ENCODE measurements around the gene ADPRS.

Gene ADPRS, protein sequence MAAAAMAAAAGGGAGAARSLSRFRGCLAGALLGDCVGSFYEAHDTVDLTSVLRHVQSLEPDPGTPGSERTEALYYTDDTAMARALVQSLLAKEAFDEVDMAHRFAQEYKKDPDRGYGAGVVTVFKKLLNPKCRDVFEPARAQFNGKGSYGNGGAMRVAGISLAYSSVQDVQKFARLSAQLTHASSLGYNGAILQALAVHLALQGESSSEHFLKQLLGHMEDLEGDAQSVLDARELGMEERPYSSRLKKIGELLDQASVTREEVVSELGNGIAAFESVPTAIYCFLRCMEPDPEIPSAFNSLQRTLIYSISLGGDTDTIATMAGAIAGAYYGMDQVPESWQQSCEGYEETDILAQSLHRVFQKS

DNA sequence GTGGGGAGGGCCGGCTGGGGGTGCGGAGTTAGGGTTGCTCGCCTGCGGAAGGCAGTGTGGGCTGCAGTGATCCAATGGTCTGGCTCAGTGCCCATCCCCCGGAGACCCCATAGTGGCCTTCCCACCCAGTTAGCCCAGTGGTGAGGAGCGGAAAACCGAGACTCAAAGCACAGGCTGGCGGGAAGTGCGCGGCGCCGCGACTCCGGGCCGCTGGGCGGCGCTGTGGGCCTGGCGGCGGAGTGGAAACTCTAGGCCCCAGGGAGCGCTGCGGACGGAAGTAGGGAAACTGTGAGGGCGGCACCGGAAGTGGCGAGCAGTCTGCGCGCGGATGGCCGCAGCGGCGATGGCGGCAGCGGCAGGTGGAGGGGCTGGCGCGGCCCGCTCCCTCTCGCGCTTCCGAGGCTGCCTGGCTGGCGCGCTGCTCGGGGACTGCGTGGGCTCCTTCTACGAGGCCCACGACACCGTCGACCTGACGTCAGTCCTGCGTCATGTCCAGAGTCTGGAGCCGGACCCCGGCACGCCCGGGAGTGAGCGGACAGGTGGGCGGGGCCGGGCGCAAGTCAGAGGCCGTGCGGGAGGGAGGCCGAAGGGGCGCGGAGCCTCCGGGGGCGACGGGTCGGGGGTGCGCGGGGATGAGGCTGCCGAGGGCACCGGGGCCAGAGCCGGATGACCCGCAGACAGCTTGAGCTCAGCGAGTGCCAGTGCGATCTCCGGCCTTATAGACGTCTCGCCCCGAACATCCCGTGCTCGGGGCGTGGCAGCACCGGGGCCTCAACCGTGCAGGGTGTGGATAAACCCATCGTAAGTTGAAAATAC, at the start of gene ADPRS:
TSS of gene ADPRS (plus strand) at position 316 of the 816 bp plus-strand sequence. CDS start at position 329, 13 bp downstream.
- DNase-seq, result peak; percentile 53

DNA sequence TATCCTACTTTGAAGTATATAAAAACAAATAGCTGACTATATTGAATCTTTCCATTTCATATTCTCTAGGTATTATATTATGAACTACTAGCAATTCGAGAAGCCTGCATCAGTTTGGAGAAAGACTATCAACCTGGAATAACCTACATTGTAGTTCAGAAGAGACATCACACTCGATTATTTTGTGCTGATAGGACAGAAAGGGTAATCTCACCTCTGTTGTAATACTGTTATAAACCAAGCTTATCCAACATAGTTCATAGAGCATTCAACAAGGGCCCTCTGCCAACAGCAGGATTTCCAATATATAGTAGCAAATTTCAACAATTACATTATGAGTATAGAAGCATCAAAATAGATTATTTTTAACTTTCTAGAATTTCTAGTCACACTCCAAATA, 48.5 kb upstream of the ADPRS start:
- DNase-seq, result no peak

- DNase-seq, result no peak
Observed at GRCh38 chr1:36051821-36052220, 36.9 kb upstream of the ADPRS start.

GRCh38 chr1:36053978-36054377, 34.7 kb upstream of the ADPRS start:
- DNase-seq, result no peak

GRCh38 chr1:36055706-36056105, 33.0 kb upstream of the ADPRS start:
- no peak for DNase-seq

DNA sequence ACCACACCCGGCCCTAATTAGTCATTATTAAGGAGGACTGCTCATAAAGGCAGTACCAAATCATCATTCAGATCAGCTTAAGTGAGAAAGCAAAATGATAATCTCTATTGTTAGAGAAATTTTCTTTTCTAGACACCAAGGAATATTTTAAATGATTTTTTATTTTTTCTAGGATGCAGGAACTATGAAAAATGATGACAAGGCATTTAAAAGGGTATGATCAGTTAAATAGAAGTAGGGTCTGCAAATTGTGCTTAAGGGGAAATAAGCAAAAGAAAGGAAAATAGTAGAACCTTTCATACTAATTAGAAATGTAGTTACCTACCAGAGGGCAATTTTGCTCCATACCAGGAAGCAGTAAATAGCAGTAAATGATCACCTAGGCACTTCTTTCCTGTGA, 26.4 kb upstream of the ADPRS start:
- no peak for DNase-seq

DNA sequence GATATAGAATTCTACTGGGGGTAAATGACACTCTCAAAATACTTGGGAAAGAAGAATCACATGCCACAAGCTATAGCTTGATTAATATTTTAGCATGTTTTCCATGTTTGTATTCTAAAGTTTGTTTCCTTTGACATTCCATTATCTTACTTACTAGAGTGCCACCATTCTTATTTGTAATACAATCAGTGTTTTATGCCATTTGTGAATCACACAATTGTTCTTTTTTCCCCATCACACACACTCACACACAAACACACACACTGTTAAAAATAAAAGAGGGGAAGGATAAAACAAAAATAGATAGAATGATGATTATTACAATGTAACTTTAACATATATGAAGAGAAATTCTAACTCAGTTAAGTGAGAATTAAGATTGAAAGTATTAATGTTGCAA, 20.8 kb upstream of the ADPRS start:
- DNase-seq, result no peak

DNA sequence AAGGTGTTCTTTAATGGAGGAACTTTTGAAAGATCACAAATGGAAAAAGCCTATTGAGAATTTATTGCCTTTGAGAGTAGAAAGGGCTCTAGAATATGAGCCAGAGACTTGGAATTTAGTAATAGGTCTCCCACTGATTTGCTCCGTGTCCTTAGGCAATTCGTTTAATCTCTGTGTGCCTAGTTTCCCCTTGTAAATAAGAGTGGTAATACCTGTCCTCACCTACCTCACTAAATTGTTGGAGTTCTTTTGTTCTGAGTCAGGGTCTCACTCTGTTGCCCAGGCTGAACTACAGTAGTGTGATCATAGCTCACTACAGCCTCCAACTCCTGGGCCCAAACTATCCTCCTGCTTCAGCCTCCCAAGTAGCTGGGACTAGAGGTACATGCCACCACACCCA, 19.8 kb upstream of the ADPRS start:
- DNase-seq, result no peak

- DNase-seq, result no peak
Observed at GRCh38 chr1:36070349-36070748, 18.3 kb upstream of the ADPRS start.

GRCh38 chr1:36076979-36077573, 11.6 kb upstream of the ADPRS start:
- DNase-seq, result no peak

- DNase-seq, result no peak
Observed at GRCh38 chr1:36080236-36080635, 8.5 kb upstream of the ADPRS start.

- DNase-seq, result no peak
Observed at GRCh38 chr1:36080801-36081200, 7.9 kb upstream of the ADPRS start.

DNA sequence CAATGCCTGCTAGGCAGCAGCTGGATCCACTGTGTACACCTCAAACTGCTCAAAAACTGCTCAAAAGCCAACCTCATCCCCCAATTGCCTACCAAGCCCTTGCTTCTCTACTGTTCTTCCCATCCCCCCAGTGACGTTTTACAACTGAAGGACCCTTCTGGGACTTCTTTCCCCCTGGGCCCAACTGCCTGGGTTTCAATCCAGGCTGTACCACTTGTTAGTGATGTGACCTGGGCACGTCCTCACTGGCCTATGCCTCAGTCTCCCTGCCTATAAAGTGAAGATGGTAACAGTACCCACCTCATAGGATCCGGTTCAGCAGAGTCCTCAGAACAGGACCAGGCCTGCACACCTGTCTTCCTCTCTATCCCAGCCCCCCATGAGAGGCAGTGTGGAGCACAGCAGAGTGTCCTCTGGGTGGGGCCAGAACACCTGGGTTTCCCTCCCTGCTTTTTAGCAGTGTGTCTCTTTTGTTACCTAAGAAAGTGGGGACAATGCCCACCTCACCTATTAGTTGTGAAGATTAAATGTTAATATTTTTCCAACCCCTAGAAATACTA, 6.7 kb upstream of the ADPRS start:
- no peak for DNase-seq

- no peak for DNase-seq
Observed at GRCh38 chr1:36083219-36083618, 5.5 kb upstream of the ADPRS start.

DNA sequence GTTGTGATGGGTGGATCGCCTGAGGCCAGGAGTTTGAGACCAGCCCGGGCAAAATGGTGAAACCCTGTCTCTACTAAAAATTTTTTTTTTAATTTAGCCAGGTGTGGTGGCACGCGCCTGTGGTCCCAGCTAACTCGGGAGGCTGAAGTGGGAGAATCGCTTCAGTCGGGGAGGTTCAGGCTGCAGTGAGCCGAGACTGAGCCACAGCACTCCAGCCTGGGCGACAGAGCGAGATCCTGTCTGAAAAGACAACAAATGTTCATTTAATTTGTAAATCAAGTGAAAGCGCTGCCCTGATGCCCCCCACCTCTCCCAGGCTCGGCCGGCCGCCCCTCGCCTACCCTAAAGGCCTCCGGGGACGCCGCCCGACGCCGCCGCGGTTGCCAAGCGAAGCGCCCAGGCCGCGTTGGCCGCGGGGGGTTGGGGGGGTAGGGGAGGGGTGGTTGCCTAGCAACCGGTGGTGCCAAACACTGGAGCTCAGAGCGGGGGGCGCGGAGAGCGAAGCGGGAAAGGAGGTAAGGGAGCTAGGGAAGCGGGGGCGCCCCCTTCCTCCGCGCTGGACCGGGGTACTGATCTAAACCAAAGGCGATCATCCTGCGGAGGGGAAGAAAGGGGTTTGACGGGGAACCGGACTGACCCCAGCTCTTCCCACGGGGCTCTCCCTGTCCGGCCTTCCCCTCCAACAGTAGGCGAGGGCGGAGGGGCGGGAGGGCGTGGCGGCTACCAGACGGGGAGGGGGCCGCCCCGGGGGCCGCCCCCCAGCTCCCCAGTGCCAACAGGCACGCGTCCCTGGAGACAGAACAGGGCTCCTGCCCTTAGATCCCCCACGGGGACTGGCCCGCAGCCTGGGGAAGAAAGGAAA, 4.8 kb upstream of the ADPRS start, which contains the start of gene TEKT2:
TSS of gene TEKT2 (plus strand) at position 460 of the 862 bp plus-strand sequence. CDS start 828 bp downstream, outside the sequence.
- no peak for DNase-seq

GRCh38 chr1:36084497-36085115, 4.1 kb upstream of the ADPRS start:
- no peak for DNase-seq

GRCh38 chr1:36085126-36085525, 3.6 kb upstream of the ADPRS start:
- DNase-seq, result no peak

- no peak for DNase-seq
Observed at GRCh38 chr1:36085686-36086526, 2.8 kb upstream of the ADPRS start.

GRCh38 chr1:36086529-36087232, 2.0 kb upstream of the ADPRS start:
- no peak for DNase-seq
